Measurements from ENCODE around the gene FNDC3B.

The FNDC3B gene

GRCh38 chr3:172384836-172385235, 345.5 kb downstream of the FNDC3B start:
- H2AFZ ChIP-seq (ENCODE audit: low read depth, low read length, severe bottlenecking), result no peak overlapping the region

GRCh38 chr3:172387728-172388127, 348.4 kb downstream of the FNDC3B start:
- Histone ChIP-seq H3K79me2 (ENCODE audit: insufficient read depth, low read length) (no peaks in the 10 kb centered on the region), H3K4me2 (ENCODE audit: low read depth, low read length, poor library complexity, severe bottlenecking) (no peak overlapping the region), H3K27me3 (ENCODE audit: low read length) (no peaks in the 10 kb centered on the region), H2AFZ (ENCODE audit: low read depth, low read length, severe bottlenecking) (no peak overlapping the region), H4K20me1 (ENCODE audit: low read depth, low read length) (no peaks in the 10 kb centered on the region), H3K9me2 (replicated peaks; ENCODE audit: insufficient read depth, low read length) (no peaks in the 10 kb centered on the region), H3K36me3 (ENCODE audit: low read length) (no peaks in the 10 kb centered on the region), H3F3A (ENCODE audit: insufficient read depth) (no peaks in the 10 kb centered on the region), H3K9ac (ENCODE audit: low read length) (no peak overlapping the region), H3K4me3 (ENCODE audit: insufficient read depth, low read length, poor library complexity, severe bottlenecking) (no peak overlapping the region), H3K27ac (ENCODE audit: low read depth, low read length) (no peak overlapping the region), H3K9me3 (ENCODE audit: insufficient read depth, low read length) (no peaks in the 10 kb centered on the region)
- TF ChIP-seq EZH2phosphoT487 (conservative IDR thresholded peaks at IDR 0.05; ENCODE audit: low read length) (no peak), CTCF (IDR thresholded peaks at IDR 0.05; ENCODE audit: insufficient read depth, low read length, poor library complexity, severe bottlenecking) (no peak)

More at GRCh38 chr3:172384836-172385235, 345.5 kb downstream of the FNDC3B start:
- Histone ChIP-seq H3K9ac (ENCODE audit: low read length) (no peak overlapping the region), H3K36me3 (ENCODE audit: low read length) (no peaks in the 10 kb centered on the region), H3K4me3 (ENCODE audit: insufficient read depth, low read length, poor library complexity, severe bottlenecking) (no peak overlapping the region), H4K20me1 (ENCODE audit: low read depth, low read length) (no peaks in the 10 kb centered on the region), H3K9me3 (ENCODE audit: insufficient read depth, low read length) (no peaks in the 10 kb centered on the region), H3K27ac (ENCODE audit: low read depth, low read length) (no peak overlapping the region), H3K9me2 (replicated peaks; ENCODE audit: insufficient read depth, low read length) (no peaks in the 10 kb centered on the region), H3K4me2 (ENCODE audit: low read depth, low read length, poor library complexity, severe bottlenecking) (no peak overlapping the region), H3K79me2 (ENCODE audit: insufficient read depth, low read length) (no peaks in the 10 kb centered on the region), H3F3A (ENCODE audit: insufficient read depth) (no peaks in the 10 kb centered on the region), H3K27me3 (ENCODE audit: low read length) (no peaks in the 10 kb centered on the region)
- TF ChIP-seq CTCF (IDR thresholded peaks at IDR 0.05; ENCODE audit: insufficient read depth, low read length, poor library complexity, severe bottlenecking), result no peak
- TF ChIP-seq EZH2phosphoT487 (conservative IDR thresholded peaks at IDR 0.05; ENCODE audit: low read length), result no peak

GRCh38 chr3:172388412-172389078, 349.2 kb downstream of the FNDC3B start:
- H3K4me3 ChIP-seq (ENCODE audit: insufficient read depth, low read length, poor library complexity, severe bottlenecking), result no peak overlapping the region
- no peak for TF ChIP-seq CTCF (IDR thresholded peaks at IDR 0.05; ENCODE audit: insufficient read depth, low read length, poor library complexity, severe bottlenecking)
- no peak for TF ChIP-seq EZH2phosphoT487 (conservative IDR thresholded peaks at IDR 0.05; ENCODE audit: low read length)
- no peaks in the 10 kb centered on the region for H3F3A ChIP-seq (ENCODE audit: insufficient read depth)
- no peaks in the 10 kb centered on the region for H3K9me2 ChIP-seq (replicated peaks; ENCODE audit: insufficient read depth, low read length)
- H2AFZ ChIP-seq (ENCODE audit: low read depth, low read length, severe bottlenecking), result no peak overlapping the region
- H3K27me3 ChIP-seq (ENCODE audit: low read length), result no peaks in the 10 kb centered on the region
- H3K79me2 ChIP-seq (ENCODE audit: insufficient read depth, low read length), result no peaks in the 10 kb centered on the region
- no peaks in the 10 kb centered on the region for H4K20me1 ChIP-seq (ENCODE audit: low read depth, low read length)
- no peaks in the 10 kb centered on the region for H3K9me3 ChIP-seq (ENCODE audit: insufficient read depth, low read length)
- no peaks in the 10 kb centered on the region for H3K36me3 ChIP-seq (ENCODE audit: low read length)
- H3K4me2 ChIP-seq (ENCODE audit: low read depth, low read length, poor library complexity, severe bottlenecking), result no peak overlapping the region
- H3K27ac ChIP-seq (ENCODE audit: low read depth, low read length), result no peak overlapping the region
- H3K9ac ChIP-seq (ENCODE audit: low read length), result no peak overlapping the region

Data from SU-DHL-6 (cell line).